Measurements from ENCODE around the gene ZNG1B. TPM values are rescaled to one million over a fixed set of nuclear protein-coding genes. Genes with fewer than 3 reads are reported as not detected.
"Not testable (repeated sequence)": the region's sequence is repeated elsewhere in the genome, so short reads cannot be mapped to it uniquely, and the experiment has no call there.

The ZNG1B gene
- total RNA-seq, 1 experiment from 2014 or later: 39.0 TPM

DNA sequence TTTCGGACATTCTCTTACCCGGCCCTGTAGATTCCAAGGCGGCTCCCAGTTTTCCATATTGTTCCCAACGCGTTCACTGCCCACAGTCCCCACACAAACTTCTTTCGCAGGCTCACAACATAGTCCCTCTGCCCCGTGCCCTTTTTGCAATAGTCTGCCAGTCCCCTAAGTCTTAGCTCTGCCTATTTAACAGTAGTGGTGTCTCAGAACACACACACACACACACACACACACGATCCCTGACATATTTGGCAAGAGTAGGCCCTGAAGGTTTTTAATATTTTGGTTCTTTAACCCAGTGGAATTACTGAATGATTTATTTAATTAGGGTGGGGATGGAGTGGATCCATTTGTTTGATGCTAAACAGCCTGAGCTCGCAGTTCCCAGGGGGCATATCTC, 105.0 kb downstream of the ZNG1B start:
- DNase-seq (ENCODE audit: extremely low read depth, low read depth): not testable (repeated sequence)

Other genes starting within 250 kb of the ZNG1B start
- 1.0 and 1.4 TPM in 2 replicates for gene PAX8, start 158.8 kb upstream of the ZNG1B start, total RNA-seq (2014; rRNA removed; shearing (Covaris generic))
- gene FOXD4L1, start 61.0 kb downstream of the ZNG1B start, total RNA-seq (2014; rRNA removed; shearing (Covaris generic)): 0.25 TPM in 1 of 2 replicates, not detected in the other
- gene RABL2A, start 189.6 kb downstream of the ZNG1B start, total RNA-seq (2014; rRNA removed; shearing (Covaris generic)): 7.5 and 8.8 TPM in 2 replicates

Data from NCI-H460 (cell line).